IPS-18c (cell line): ENCODE data around the gene PEX14.

ENCODE experiments used
- H3K4me3 ChIP-seq: 2 replicates; pipeline ENCODE4 v1.7.0; 2013; ENCODE audit warnings: low read depth, mild to moderate bottlenecking, low read length, moderate library complexity; ENCODE audit not compliant: insufficient read depth
- H3K9me3 ChIP-seq: one replicate; pipeline ENCODE4 v1.6.1; 2013; ENCODE audit warnings: mild to moderate bottlenecking, low read length, moderate library complexity; ENCODE audit not compliant: control insufficient read depth, insufficient read depth

PEX14 gene

DNA sequence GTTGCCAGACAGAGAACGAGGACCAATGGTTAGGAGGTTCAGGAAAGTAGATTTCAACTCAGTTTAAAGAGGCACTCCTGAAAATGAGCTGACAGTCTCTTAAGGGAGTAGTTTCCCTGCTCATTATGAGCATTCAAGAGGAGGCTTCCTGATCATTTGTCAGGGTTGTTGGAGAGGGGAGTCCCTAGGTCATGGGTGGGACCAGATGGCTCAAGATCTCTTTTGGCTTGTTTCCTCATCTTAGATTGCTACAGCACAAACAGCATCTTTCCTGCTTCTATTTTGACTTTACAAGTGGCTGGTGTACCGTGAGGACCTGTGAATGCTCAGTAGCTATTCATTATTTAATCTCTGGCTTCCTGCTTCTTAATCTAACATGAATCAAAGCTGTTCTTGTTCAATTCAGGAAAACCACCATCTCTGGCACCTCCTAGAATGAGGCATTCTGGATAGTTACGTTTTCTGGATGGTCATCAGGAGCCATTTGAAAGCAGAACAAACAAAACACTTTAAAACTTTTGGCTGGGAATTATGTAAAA is 47.6 kb downstream of the PEX14 start:
- H3K9me3 ChIP-seq = no peaks in the 10 kb centered on the region
- no peak overlapping the region for H3K4me3 ChIP-seq

DNA sequence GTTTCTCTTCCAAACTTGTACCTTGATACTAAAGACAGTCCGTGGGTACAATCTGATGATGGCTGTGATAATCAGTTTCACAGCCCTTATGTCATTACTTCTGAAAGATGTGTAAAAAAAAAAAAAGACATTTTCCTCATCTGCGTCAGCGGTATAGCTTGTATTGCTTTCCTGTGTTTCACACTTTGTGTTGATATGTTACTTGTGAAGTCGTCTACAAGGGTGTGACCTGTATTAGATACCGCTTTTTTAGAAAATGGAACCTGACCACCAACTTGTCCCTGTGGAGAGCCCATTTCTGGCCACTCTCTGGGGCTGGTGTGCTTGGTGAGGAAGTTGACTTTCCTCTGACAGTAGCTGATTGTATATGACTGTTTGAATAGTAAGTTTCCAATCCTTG is 50.5 kb downstream of the PEX14 start:
- Histone ChIP-seq H3K4me3 (no peak overlapping the region), H3K9me3 (no peaks in the 10 kb centered on the region)

DNA sequence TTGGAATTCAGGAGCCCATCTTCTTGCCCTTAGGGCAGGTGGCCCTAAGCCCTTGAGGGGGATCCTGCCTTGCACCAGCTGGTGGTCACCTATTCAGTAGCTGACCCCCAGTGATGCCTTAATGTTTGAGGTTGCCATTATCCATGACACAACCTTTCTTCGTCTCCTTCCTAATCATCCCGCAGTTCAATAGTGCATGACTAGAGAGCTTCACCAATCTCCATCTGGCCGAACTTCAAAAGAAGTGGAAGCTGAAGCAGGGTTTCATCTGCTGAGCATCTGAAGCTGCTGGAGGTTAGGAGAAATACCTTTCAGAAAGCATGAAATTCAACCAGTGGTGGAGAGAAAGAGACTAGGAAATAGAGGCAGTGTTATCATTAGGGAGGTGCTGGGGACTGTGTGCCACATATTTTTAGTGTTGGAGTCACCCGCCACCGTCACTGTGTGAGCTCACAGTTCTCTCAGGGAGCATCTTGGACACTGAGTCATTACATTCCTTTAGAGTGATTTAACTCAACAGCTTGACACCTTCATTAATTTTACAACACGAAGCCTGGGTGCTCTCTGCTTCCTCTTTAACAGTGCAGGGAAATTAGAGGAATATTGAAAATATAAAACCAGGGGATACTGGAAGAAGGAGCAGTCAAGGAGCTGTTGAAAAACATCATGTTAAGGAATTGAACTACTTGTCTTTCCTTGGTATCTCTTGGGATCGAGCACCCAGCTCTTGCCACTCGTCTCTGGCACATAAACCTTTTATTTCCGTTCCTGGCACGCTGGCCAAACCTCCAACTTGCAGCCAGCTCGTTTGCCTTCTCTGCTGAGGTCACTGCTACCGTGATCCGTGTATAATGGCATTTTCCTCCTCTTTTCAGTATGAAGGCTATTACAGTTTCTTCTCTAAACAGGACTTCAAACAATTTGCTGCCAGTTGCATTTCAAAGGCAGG is 53.6 kb downstream of the PEX14 start:
- no peaks in the 10 kb centered on the region for H3K9me3 ChIP-seq
- H3K4me3 ChIP-seq = peak overlapping the region; percentile 12; the same call in 1 of the 2 replicates

DNA sequence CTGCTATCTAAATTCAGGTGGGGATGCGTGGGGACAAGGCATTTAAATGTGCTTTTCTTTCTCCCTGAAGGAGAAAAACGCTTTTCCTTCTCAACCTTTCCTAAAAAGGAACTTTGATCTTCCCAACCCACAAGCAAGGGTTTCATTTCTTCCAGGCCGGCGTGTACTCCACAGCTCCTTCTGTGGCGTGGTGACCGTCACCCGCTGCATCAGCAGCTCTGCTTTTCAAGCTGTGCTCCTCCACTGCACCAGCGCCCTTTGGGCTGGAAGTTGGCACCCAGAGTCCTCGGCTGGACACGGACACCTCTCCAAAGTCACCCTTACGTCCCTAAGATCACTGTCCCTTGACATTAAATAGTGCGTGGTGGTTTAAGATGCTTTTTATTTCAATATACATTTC is 54.3 kb downstream of the PEX14 start:
- Histone ChIP-seq H3K4me3 (peak overlapping the region; percentile 12; the same call in 1 of the 2 replicates), H3K9me3 (no peaks in the 10 kb centered on the region)

DNA sequence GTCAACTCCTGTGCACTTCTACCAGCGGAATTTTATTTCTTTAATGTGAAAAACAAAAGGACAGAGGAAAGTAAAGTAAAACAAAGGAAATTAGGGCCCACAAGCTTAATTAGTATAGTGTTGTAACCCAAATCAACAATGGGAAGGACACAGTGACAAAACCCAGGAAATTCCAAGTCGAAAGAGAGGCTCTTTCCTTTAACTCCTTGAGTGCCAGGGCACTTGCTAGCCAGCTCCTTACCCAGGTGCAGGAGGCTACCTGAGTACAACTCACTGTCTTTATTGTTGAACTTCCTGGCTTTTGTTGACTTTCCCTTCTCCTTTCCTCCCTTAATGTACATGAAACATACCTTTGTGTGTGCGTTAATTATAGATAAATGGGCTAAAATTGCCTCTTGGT is 55.0 kb downstream of the PEX14 start:
- H3K4me3 ChIP-seq = no peak overlapping the region
- no peaks in the 10 kb centered on the region for H3K9me3 ChIP-seq

DNA sequence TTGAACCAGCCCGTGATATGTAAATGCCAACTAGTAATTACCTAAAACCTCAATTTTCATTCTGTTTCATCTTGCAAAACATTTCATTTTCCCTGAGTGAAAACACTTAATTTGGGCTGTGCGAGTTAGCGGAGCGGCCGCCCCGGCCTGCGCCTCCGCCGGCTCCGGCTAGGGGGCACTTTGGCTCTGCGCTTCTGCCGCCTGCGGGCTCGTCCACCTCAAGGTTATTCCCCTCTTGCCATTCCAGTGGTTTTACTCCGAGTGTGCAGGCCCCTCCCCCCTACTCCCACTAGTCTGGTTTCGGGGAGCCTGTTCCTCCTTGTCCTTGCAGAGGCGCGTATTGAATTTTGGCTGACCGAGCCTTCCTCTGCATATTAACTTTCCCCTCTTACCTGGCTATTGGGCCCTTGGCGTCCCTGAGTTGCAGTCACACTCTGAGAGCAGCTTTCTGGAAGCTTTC is 55.6 kb downstream of the PEX14 start:
- H3K4me3 ChIP-seq = peak overlapping the region; percentile 34; the same call in 1 of the 2 replicates
- no peaks in the 10 kb centered on the region for H3K9me3 ChIP-seq

DNA sequence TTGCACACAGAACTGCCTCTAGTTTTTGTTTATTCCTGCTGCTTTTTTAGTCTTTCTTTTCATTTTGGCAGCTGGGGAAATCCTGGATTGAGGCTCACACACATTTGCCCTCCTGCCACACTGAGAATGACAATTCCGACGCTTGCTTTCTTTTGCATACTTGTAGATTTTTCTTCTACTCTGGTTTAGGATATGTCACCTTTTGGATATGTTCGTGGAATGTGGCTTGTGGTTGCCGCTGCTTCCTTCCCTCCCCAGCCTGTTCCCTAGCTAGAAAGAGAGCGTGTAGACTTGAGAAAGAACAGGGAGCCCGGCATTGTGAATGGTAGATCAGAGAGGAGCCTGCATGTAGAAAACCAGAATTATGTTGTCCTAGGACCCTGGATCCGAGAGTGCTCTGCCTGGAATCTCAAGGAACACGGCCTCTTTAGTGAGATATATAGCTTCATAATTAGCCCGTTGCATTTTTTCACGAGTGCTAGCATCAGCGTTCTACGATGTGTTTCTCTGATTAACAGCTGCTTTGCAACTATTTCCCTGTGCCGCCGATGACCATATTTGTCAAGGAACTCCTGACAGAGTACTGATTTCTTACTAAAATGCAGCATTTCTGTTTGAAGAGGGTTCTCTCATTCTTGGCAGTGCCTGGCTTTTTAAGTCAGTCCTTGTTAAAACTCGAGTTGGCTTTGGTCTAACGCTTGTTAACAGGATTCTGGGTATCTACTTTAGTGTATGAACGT is 56.2 kb downstream of the PEX14 start:
- Histone ChIP-seq H3K9me3 (no peaks in the 10 kb centered on the region), H3K4me3 (peak overlapping the region; percentile 34; the same call in 1 of the 2 replicates)

DNA sequence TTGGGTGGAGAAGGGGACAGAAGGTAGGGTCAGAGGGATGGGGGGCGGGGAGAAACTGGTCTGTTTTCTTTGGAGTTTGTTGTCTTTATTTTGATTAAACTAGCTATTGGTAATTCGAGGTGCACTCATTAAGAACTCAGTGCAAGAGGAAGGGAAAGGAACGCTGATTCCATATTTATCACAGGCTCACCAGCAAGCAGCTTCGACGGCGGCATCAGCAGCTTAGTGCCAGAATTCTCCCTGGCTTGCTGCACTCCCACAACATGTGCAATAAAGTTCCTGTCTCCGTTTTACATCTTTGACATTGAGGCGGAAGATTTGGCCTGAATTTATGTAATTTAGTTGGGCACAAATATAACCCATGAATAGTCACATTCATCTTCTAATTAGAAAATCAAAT is 57.6 kb downstream of the PEX14 start:
- Histone ChIP-seq H3K9me3 (no peaks in the 10 kb centered on the region), H3K4me3 (no peak overlapping the region)

DNA sequence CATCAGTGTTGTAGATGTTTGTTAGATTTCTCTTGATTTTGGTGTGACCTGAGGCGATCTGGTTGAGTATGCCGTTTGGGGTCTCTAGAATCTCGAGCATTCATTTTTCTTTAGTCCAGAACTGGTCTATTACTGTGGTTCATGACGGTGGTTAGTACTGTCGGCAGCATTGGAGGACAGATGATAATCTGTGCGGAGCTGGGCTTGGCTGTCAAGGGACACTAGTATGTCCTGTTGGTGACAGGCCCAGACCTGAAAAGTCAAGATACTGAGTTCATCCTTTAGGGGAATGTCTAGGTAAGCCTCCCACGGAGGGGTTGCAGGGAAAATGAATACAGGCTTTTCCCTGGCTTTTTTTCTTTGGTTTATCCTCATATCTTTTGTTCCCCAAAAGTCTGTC is 59.8 kb downstream of the PEX14 start:
- Histone ChIP-seq H3K4me3 (no peak overlapping the region), H3K9me3 (no peaks in the 10 kb centered on the region)

DNA sequence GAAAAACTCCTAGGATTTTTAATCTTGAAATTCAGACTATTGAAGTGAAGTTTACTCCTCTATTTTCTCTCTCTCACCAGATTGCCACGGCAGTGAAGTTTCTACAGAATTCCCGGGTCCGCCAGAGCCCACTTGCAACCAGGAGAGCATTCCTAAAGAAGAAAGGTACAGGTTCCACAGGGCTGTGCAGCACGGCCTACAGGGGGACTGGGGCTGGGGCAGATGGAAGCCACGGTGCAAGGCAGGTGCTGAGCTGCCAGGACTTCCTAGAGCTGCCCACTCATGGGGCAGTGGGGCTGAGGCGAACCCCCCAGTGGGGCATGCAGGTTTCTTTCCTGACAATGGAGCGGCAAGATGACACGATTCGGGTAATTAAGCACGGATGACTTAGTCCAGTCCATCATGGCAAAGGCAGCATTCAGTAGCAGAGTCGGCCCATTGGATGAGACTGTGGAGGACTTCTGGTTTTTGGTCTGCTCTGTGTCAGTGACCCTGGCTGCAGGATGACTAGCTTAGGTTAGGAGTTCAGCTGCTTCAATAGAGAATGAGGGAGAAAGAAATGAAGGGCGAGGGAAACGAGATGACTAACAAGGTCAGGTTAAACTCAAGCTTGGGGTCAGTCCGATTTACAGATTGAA is 61.5 kb downstream of the PEX14 start:
- H3K4me3 ChIP-seq = no peak overlapping the region
- H3K9me3 ChIP-seq = no peaks in the 10 kb centered on the region

DNA sequence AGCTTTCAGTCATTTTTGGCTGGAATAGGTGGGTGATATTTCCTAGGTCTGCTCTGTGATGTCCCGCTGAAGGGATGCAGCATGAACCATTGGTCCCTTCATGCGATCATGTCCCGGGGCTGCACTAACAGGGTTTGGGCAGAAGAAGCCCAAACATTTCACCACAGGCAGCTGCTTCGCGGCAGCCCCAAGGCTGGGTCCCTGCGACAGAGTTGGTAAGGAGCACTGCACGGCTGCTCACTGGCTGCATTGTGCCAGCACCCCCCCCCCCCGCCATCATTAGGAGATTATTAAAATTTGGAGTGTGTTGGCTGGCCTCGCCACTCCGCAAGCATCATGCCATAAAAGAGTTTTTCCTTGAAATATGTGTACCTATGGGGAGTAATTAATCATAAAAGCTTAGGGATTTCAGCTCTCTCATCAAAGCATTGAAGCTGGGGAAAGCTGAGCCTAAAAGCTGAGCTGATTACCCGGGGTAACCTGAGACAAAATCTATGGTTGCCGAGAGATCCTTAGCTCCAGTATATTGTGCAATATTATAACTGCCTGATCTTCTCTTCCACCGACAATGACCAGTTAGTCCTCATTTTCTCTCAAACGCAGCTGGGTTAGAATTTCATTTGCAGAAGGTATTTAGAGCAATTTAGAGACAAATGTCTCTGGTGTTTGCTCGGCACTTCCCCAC is 62.5 kb downstream of the PEX14 start:
- Histone ChIP-seq H3K9me3 (no peaks in the 10 kb centered on the region), H3K4me3 (no peak overlapping the region)

DNA sequence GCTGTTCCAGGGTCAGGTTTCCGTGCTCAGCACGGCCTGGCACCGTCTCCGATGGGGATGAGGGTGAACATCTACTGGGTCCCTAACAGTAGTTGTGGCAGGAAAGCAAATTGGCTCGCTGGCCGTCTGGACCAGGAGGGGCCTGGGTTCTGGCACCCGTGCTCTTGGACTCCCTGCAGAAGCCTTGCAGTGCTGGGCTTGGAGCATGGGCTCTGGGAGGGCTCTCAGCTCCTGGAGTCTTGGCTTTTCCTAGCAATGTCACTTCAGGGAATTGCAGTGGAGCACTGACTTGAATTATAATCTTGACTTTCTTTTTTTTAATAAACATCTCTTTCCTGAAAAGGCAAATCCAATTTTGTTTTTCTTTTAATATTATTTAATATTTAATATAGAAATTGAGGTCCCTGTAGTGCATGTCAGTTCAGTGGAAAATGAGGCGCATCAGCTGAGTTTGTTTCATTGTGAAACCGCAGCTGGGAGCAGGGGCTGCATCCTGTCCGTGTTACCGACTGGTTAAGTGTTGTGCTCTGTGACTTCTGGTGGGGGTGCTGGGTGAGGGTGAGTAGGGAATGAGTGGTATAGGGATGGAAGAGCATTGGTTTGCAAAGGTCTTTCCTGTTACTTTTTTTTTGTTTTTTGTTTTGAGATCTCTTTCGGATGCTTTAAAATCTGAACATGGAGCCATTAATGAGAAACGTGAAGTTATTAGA is 64.1 kb downstream of the PEX14 start:
- Histone ChIP-seq H3K4me3 (no peak overlapping the region), H3K9me3 (no peaks in the 10 kb centered on the region)

DNA sequence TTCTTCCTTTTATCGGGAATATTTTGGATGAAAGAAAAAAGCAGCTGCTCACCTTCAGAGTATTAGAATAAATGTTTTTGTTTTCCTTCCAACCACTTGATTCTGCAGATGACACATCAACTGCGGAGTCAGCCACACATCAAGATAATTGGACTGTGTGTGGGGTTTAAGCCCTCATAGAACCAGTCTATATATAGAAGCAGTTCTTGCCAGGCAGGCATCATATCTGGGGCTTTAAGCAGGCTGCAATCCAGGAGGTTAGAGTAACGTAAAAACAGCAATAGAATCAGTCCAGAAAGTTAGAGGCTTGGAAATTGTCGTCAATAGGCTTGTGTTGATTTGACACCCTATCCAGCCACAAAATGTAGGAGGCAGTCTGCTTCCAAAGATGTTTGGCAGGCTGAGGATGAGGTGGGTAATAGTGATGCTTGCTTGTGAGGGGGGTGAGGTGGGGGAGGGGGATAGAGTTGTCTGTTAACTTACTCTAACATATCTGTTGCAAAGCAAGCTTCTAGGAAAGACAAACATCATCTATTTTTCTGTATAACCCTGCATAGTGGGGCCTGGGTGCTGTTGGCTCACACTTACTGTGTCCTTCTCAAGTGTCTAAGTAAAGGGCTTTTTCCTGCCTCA is 64.8 kb downstream of the PEX14 start:
- Histone ChIP-seq H3K9me3 (no peaks in the 10 kb centered on the region), H3K4me3 (no peak overlapping the region)

DNA sequence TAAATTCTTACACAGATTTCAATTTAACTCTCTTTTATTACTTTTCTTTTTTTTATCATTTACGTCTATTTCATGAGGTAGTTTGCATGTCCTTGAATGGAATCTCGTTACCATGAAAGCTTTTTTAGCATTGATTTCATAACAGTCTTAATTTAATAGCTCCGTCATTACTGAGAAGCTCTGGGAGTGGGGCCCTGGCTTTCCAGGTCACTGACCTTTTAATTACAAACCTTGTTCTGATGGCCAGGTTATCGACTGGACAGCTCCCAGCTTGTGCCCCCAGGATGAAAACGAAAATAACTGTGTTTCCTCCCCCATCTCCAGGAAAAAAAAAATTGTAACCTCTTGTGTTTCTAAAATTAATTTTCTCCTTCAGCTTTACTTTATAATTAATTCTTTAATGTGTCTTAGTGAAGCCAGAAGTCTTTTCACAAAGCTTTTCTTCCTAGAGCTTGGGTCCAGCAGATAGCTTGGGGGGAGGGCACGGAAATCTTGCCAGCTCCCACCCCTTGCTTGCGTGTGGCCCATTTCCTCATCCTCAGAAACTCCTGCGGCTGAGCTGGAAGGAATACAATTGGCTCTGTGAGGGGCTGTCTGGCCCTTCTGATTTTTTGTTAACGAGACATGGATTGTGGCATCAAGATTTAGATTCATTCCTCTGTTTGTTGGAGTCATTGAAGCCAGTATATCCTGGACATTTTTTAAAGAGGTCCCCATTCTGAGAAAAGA is 65.7 kb downstream of the PEX14 start:
- Histone ChIP-seq H3K4me3 (no peak overlapping the region), H3K9me3 (no peaks in the 10 kb centered on the region)

DNA sequence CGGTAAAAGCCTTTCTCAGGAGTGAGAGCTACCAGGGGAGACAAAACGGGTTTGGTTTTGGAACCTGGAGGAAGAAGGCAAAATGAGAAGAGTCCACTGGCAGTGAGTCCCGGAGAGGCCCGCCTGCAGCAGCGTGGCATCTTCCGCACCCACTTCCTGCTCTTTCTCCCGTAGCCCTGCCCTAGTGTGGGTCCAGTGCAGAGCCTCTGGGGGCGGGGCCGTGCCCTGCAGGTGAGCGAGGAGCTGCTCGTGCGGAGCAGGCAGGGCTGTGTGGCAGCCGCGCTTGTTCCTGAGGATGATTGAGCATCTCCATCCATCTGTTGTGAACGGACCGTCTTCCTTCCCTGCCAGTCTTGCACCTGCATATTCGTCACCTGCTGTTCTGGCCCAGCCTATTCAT is 66.5 kb downstream of the PEX14 start:
- no peaks in the 10 kb centered on the region for H3K9me3 ChIP-seq

More for the DNA sequence above, 66.5 kb downstream of the PEX14 start:
- H3K4me3 ChIP-seq = no peak overlapping the region
